AG20443 (cell line): ENCODE results near the gene LANCL3.
"Not testable (repeated sequence)": the region's sequence is repeated elsewhere in the genome, so short reads cannot be mapped to it uniquely, and the experiment has no call there.

Source experiments
- DNase-seq: peaks from one replicate; pipeline ENCODE4 v3.0.0; 2012; ENCODE audit warnings: low spot score, mixed read lengths

Gene LANCL3

GRCh38 chrX:37571426-37572107 is at the start of gene LANCL3:
TSS of gene LANCL3 (plus strand) at chrX:37571661. CDS start at chrX:37571871, 210 bp downstream.
- DNase-seq = not testable (repeated sequence)

- not testable (repeated sequence) for DNase-seq
Measured at GRCh38 chrX:37523673-37524072, 47.8 kb upstream of the LANCL3 start.

- DNase-seq = no peak
Measured at GRCh38 chrX:37541991-37542390, 29.5 kb upstream of the LANCL3 start.

GRCh38 chrX:37542791-37543190 is 28.7 kb upstream of the LANCL3 start:
- DNase-seq = no peak

- DNase-seq = no peak
Measured at GRCh38 chrX:37543324-37543723, 28.1 kb upstream of the LANCL3 start.

GRCh38 chrX:37544531-37544930 is 26.9 kb upstream of the LANCL3 start:
- DNase-seq = not testable (repeated sequence)

GRCh38 chrX:37545066-37545465 is 26.4 kb upstream of the LANCL3 start:
- no peak for DNase-seq

- DNase-seq = not testable (repeated sequence)
Measured at GRCh38 chrX:37549619-37550018, 21.8 kb upstream of the LANCL3 start.

- DNase-seq = no peak
Measured at GRCh38 chrX:37553476-37553875, 18.0 kb upstream of the LANCL3 start.

- not testable (repeated sequence) for DNase-seq
Measured at GRCh38 chrX:37565254-37565653, 6.2 kb upstream of the LANCL3 start.

- not testable (repeated sequence) for DNase-seq
Measured at GRCh38 chrX:37570349-37570748, 1.1 kb upstream of the LANCL3 start.

- DNase-seq = not testable (repeated sequence)
Measured at GRCh38 chrX:37572108-37572587, 687 bp downstream of the LANCL3 start.

GRCh38 chrX:37573121-37573520 is 1.7 kb downstream of the LANCL3 start:
- not testable (repeated sequence) for DNase-seq

- no peak for DNase-seq
Measured at GRCh38 chrX:37578045-37578444, 6.6 kb downstream of the LANCL3 start.

- no peak for DNase-seq
Measured at GRCh38 chrX:37580080-37580479, 8.6 kb downstream of the LANCL3 start.

- DNase-seq = not testable (repeated sequence)
Measured at GRCh38 chrX:37587337-37587736, 15.9 kb downstream of the LANCL3 start.

GRCh38 chrX:37590047-37590446 is 18.6 kb downstream of the LANCL3 start:
- no peak for DNase-seq

- DNase-seq = no peak
Measured at GRCh38 chrX:37594755-37595382, 23.4 kb downstream of the LANCL3 start.

GRCh38 chrX:37599729-37600128 is 28.3 kb downstream of the LANCL3 start:
- DNase-seq = no peak

GRCh38 chrX:37603938-37604409 is 32.5 kb downstream of the LANCL3 start:
- DNase-seq = no peak

GRCh38 chrX:37607243-37607642 is 35.8 kb downstream of the LANCL3 start:
- no peak for DNase-seq

GRCh38 chrX:37608156-37608555 is 36.7 kb downstream of the LANCL3 start:
- DNase-seq = no peak

GRCh38 chrX:37609727-37610126 is 38.3 kb downstream of the LANCL3 start:
- DNase-seq = no peak
